ENCODE measurements around the gene SIL1.

SIL1 gene

DNA sequence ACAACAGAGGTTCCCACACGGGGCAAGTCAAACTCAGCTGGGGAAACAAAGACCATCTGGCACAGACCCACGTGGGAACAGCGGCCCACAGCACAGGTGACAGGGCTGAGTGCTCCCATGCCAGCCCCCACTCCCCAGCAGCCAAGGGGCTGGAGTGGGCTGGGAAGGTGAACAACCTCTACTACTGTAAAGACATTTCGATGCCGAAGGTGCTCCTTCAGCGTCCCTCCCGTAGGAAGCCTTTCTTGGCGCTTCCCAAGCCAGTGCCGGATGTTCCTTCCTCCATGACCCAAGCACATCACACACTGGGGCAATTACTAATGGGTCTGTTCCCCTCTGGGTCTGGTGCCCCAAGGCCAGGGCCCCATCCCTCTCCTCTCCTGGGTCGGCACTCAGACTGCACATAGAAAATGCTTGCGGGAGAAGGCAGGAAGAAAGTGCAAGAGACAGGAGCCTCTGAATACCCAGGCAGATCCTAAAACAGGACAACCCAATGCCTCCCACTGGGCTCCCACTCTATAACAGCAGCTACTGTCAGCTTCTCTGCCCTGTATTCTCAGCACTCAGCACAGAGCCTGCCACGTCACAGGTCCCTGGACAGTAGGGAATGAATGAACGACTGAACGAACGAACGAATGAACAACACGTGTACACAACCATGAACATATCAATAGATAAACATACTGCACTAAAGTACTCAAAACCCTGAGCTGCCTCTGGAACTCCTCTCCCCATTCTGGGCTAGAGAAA is 246.0 kb downstream of the SIL1 start:
- DNase-seq, result no peak

DNA sequence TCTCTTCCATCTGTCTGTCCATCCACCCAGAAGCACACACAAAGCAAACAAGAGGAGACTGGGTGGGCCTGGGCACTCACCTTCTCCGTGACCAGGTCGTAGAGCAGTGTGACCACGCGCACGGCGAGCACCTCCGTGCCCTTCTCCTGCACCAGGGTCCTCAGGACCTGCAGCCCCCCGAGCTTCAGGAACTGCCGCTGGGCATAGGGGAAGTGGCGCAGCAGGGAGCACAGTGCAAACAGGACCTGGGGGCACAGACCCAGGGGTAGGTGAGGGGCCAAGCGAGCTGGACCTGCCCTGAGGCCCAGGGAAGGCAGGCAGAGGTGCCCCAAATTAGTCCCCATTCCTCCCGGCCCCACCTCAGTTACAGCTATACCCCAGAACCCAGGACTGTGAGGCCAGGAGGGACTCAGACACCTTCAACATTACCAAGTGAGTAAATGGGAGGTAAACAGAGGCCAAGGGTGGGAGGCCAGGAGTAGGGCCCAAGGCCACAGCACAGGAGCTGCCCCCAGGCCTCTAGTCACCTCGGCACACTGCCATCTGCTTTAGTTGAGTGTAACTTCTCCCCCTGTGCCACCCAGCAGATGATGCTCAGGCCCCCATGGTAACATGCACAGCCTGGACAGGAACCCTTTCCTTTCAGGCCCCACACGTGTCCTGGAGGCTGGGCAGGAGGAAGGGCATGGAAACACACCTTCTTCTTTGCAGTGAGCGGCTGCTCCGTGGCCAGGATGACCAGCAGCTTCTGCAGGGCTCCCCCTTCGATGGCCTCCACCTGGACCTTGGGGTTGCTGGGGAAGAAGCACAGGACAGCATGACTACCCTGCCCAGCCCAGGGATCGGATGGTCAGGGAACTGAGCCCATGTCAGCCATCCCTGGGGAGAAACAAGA is 246.8 kb downstream of the SIL1 start:
- DNase-seq, result no peak

DNA sequence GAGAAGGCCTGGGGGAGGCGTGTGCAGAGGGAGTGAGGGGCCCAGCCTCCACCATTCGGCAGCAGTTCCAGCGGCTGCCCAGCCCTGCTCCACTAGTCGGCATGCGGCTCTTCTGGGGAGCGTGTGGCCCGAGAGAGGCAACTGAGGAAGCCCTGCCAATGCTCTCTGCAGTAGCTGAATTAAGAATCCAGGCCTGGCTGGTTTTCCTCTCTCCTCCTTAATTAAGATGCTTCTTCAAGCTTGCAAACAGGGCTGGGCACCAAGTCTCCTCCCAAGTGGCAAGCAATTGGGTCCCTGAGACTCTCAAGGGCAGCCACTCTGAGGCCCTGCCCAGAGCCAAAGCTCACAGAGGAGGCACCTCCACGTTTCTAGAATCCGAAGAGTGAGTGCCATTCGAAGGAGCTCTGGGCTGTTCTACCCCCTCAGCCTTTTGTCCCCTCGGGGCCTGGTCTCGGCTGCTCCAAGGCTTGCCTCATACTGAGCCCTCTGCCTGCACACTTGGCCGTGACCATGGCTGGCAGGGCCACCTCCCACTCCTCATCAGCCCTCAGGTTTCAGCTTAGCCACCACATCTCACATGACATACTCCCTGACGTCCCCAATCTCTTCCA is 247.6 kb downstream of the SIL1 start:
- DNase-seq, result peak; percentile 34

DNA sequence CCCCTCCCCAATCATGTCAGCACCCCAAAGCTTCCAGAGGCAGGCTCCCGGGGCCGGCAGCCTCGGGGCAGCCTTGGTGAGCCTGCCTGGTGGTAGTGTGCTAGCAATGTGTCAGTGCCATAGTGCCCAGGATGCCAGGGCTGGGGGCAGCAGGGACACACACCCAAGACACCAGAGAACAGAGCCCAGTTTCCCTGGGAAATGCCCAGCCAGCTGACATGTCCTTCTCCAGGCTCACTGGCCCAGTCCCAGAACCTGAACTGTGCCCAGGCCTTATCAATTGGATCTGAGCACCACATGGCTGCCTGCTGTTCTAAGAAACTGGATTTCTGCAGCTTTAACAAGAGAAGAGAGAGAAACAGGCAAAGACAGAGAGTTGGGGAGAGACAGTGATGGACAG is 248.2 kb downstream of the SIL1 start:
- no peak for DNase-seq

DNA sequence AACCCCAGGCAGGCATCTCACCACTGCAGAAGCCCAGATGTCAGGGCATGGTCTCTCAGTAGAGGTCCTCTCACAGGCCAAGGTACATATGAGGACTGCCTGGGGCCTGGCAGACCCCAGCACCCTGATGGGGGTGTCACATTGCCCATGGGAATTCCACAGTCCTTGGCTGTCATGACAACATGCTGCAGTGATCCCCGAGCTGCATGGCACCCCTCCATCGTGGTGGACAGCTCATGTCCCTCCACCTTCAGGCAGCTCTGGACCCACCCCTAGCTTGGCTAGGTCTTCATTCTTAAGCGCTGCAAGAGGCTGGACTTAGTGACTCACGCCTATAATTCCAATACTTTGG is 249.0 kb downstream of the SIL1 start:
- no peak for DNase-seq

DNA sequence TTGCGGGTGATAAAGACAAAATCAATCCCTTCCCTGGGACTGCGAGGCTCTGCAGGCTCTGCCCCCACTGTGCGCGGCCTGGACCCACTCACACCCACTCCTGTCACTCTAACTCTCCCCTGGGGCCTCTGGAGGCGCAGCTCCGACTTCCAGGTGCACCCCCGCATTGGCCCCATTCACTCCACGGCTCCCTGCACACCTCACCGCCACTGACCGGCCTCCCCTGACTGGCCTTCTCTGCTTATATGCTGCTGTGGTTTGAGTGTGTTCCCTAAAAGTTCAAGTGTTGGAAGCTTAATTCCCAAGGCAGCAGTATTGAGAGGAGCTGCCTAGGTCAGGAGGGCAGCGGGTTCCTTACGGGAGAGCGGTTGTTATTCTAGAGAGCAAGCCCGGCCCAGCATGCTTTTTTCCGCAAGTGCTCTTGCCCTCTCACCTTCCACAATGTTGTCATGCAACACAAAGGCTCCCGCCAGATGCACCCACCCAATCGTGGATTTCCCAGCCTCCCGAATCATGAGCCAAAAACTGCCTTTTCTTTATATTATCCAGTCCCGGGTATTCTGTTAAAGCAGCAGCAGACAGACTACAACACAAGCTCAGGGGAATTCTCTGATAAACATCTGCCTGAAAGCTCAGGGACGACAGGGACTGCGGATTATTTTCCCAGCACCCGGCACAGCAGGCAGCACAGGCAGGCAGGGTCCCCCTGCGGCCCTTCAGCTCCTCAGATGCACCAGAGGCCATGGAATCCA is 249.5 kb downstream of the SIL1 start:
- DNase-seq, result no peak

DNA sequence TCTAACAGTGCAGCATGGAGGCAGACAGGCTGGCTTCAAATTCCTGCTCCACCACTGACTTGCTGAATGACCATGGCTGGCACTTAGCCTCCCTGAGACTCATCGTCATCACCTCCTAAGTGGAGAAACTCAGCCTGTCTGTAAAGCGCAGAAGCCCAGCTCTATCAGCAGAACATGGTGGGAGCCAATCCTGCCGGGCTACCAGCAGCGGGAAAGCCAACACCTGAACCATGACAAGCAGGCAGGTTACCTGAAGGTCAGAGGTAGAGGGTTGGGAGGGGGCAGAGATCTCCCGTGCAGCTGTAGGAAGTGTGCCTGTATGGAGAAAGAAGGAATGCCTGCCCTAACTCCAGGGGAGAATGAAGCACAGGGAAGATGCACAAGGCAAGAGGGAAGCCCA is 250.4 kb downstream of the SIL1 start:
- no peak for DNase-seq

DNA sequence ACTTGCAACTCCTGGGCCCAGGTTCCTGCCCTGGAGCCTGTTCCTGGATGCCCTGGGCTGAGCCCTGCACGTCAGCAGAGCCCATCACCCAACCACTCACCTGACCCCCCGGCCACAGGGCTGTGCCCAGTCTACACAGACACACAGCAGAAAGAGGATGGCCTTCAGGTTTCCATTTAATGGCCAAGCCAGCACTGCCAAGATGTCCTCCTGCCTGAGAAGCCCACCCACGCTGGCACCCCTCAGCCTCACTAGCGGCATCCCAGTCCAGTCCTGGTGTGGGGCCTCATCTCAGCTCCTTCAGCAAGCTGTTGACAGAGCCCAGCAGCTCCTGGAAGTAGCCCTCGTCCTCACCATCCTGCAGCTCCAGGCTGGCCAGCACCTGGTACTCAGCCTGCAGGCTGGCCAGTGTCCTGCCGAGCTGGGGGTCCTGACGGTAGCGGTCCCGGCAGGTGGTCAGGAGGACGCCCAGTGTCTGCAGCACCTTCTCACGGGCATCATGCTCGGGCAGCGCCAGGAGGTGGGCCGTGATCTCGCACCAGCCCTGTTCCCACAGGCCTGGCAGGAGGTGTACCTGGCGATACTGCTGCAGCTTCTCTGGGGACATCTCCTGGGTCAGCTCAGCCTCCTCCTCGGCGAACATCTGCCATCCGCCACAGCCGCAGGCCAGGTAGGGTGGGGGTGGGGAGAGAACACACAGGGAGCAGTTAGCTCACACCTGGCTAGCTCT is 251.2 kb downstream of the SIL1 start:
- DNase-seq, result no peak

DNA sequence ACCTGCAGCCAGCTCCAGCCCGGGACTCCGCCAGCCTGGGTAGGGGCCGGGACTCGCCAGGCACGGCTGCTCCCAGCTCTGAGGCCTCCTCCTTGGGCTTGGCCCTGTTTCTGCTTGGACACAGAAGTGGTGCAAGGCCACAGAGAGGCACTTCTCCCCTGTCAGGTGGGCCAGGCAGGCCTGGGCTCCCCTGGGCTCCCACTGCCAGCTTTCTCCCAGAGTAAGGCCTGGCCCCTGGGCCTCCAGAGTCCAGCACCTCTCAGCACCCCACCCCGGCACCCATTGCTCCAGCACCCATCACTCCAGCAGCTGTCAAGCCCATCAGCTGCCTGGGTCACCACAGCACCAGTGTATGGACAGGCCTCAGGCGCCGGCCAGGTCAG is 251.9 kb downstream of the SIL1 start:
- no peak for DNase-seq

DNA sequence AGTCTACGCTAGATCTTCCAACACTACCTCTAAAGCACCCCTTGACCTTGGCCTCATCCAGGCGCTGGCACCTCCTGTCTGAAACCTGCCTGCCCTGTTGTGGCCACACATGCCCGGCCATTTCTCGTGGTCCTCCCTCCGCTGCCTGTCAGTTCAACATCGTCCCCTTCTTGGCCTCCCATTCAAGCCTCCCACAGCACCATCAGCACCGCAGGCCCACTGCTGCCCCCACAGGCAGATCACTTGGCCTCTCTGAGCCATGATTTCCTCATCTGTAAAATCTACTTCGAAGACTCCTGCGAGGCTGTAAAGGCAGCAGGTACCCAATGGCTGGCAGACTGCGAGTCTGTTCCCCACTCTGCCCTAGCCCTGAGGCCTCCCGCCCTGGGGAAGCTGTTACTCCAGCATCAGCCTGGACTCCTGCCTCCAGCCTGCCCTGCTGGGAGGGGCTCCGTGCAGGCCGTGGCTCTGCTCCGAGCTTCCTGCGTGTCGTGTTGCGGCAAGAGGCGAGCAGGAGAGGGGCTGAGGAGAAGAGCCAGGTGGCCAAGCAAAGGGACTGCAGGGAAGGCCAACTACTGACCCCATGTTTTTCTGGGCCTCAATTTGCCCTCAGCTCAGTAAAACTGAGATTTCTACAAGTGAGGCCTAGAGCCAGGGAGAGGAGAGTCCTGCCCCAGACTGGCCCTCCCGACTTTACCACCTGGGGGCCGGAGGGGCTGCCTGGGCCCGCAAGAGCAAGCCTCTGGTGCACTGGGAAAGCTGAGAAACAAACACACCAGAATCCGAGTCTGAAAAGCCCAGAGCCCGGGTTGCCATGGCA is 252.5 kb downstream of the SIL1 start:
- DNase-seq, result no peak

DNA sequence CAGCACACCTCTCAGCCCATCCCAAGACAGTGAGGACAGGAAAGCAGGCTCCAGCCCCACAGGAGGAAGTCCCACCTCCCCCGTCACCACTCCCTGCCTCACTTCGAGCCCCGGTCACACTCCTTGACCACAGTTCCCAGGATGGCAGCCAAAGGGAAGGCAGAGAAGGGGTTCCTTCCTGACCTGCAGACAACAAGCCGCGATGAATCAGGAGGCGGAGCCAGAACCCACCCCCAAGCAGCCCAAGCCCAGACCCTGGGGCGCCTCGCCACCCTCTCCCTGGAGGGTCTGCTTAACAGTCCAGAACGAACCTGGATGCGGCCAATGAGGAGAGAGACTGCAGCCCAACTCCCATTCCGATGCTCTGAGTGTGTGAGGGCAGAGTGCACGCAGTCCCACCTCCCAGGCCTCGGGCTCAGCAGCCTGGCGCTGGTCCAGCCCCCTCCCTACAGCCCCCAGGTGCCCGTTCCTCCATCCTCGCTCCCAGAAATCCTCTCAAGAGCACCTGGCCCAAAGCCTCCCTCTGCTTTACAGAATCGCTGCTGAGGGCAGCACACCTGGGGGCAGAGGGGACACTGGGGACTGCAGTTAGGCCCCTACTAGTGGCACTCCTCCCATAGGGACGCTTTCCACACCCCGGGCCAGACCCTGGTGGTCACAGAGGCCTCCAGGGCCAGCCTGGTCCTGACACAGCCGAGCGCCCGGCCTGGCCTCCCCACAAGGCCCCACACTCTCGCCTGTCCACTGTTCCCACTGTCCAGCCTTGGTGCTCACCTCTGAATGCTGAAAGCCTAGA is 253.4 kb downstream of the SIL1 start:
- DNase-seq, result peak; percentile 67

DNA sequence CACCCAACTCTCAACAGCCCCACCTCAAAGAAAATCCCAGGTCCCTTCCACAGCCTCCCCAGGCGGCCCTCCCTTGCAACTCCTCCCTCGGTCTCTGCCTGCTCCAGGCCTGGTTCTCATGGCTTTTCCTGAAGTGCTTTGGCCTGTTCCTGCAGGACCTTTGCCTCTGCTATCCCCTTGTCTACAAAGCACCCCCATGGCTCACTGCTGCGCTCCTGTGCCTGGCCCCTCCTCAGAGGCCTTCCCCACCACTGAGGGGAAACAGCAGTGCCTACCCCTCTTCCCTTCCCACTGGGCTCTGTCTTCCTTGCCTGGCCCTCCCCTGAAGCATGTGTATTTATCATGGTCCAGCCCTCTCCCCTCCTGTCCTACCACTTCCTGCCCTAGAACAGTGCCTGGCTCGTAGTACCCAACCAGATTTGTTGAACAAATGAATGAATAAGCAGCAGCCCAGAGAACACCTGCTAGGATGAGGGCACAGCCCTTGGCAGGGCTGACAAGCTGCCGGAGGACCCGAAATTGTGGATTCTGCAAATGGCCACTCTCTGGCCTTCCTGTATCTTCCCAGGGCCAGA is 254.5 kb downstream of the SIL1 start:
- DNase-seq, result no peak

DNA sequence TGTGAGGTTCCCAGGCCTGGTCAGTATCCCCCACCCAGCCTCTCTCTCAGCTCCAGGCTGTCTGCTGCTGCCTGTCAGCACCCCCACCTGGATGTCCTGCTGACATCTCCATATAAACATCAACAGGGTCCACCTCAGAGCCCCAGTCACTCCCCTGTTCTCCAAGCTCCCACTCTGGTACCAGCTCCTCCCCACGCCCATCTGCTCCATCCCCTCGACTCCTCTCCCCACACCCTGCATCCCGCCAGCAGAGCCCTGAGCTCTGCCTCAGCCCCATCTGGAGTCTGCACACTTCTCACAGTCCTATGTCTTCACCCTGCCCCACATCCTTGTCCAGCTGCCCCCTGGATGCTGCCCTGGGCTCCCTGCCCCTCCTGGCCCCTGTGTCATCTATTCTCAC is 255.3 kb downstream of the SIL1 start:
- no peak for DNase-seq

DNA sequence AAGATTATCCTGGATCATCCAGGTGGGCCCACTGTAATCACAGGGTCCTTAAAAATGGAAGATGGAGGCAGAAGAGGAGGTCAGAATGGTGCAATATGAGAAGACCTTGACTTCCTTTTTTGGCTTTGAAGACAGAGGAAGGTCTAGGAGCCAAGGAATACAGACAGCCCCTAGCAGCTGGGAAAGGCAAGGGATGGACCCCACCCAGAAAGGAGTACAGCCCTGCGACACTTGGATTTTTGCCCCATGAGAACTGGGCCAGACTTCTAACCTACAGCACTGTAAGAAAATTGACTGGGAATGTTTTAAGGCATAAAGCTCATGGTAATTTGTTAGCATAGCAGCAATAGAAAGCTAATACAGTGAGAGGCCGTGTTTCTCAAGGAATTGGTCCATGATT is 256.1 kb downstream of the SIL1 start:
- no peak for DNase-seq

DNA sequence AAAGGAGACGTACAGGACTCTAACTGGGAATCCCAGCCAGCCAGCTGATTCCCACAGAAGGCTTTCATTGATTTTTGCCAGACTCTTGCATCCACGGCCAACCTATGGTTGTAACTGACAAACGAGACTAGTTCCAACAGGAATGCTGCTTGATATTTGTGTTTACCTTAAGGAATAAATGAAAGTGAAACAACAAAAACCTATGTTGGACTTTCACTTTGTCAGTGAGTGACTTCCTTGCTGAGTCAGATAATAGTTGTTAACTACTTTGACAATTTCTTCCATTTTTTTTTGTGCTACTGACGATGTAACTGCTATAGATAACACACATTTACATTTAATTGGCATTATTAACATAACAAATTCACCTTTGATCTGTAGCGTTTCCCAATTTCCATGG is 259.6 kb downstream of the SIL1 start:
- no peak for DNase-seq

DNA sequence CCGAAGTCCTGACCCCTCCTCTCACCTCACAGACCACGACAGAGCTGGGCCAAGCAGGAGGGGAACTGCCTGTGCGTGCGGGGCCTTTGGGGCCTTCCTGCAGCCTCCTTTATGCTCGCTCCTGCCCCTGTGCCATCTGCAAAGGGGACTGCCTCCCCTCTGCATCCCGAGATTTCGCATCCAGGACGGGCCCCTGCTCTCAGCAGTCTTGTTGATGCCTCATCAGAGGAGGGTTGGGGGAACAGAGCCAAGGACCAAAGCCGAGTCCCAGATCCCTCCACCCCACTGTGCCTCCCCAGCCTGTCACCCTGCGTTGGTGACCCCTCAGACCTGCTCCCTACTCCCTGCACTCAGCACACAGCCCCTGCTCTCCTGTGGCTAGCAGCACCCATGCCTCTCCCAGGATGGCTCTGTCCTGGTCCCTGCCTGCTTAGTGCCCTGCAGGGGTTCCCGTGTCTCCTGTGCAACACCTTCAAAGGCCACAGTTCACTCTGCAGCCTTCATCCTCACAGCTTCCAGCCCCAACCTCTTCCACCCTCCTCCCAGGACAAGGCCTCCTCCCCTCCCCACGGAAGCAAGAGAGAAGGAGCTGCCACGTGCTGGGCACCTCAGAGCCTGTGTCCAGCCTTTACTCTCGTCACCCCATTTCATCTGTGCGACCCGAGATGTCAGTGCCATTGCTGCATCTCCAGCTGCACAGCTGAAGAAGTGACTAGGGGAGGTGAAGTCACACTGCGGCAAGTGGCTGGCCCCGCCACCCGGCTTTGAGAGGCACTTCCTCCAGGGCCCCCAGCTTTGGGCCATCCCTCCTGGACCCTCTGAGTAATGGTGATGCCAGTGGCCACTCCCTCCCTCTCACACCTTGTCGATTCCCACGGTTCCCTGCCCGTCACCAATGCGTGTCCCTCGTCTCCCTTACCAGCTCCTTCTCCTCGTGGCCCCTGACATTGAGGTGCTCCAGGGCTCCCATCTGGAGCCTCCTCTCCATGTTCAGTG is 260.5 kb downstream of the SIL1 start:
- no peak for DNase-seq

DNA sequence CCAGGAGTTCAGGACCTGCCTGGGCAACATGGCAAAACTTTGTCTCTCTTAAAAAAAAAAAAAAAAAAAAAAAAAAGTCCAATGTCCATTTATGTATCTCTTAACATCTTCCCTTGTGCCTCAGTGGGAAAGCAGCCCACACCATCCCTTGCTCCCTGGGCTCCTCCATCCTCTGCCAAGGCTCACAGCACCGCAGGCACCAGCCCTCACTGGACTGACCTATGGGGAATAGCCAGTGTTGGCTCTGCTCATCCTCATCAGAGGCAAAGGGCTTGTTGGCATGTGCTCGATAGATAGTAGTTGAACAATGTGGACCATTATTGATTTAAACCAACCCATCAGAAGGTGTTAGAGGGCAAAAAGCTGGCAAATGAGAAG is 261.2 kb downstream of the SIL1 start:
- DNase-seq, result no peak

DNA sequence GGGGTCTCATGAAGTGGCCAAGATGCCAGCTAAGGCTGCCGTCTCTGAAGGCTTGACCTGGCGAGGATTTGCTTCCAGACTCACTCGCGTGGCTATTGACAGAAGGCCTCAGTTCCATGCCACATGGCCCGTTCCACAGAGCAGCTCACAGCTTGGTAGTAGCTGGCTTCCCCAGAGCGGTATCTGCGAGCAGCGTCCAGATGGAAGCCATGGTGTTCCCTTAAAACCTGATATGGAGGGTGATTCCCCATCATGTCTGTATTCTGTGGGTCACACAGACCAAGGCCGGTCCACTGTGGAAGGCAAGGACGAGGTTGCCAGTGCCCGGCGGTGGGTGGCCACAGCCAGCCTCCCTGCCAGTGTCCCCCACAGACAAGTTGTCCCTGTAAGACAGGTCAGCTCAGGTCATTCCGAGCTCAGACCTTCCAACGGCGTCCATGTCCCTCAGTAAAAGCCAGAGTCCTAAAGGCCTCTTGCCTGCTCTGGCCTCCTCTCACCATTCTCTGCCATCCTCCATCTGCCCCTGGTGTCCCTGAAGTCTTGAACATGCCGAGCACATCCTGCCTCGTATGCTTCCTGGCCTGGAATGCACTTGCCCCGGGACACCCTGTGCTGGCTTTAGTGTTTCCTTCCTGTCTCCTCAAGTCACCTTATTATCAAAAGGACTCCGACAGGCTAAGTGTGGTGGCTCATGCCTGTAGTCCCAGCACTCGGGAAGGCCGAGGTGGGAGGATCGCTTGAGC is 261.8 kb downstream of the SIL1 start:
- DNase-seq, result no peak
